Parathyroid adenoma (tissue), 2 donors: ENCODE measurements around the gene GCAT.

ENCODE experiments used
- H2AFZ ChIP-seq: fragments of 300-600 bp; sonication (generic); one replicate; pipeline ENCODE4 v1.7.0; 2017; ENCODE audit warnings: antibody characterized with exemption, mild to moderate bottlenecking
- H3K27ac ChIP-seq: fragments of 300-600 bp; sonication (generic); one replicate; pipeline ENCODE4 v1.7.0; 2017
- H3K27me3 ChIP-seq: fragments of 300-600 bp; sonication (generic); one replicate; pipeline ENCODE4 v1.7.0; 2017; ENCODE audit warnings: low read length; ENCODE audit not compliant: control insufficient read depth, insufficient read depth
- H3K36me3 ChIP-seq: fragments of 300-600 bp; sonication (generic); one replicate; pipeline ENCODE4 v1.7.0; 2017; ENCODE audit warnings: low read length; ENCODE audit not compliant: control insufficient read depth, insufficient read depth
- H3K4me1 ChIP-seq: fragments of 300-600 bp; sonication (generic); one replicate; pipeline ENCODE4 v1.7.0; 2017; ENCODE audit warnings: control low read depth
- H3K4me2 ChIP-seq: fragments of 300-600 bp; sonication (generic); one replicate; pipeline ENCODE4 v1.7.0; 2017; ENCODE audit warnings: low read length
- H3K4me3 ChIP-seq: fragments of 300-600 bp; sonication (generic); one replicate; pipeline ENCODE4 v1.7.0; 2017; ENCODE audit warnings: low read depth, low read length
- H3K79me2 ChIP-seq: fragments of 300-600 bp; sonication (generic); one replicate; pipeline ENCODE4 v1.7.0; 2017; ENCODE audit warnings: control low read depth
- H3K9ac ChIP-seq: fragments of 300-600 bp; sonication (generic); one replicate; pipeline ENCODE4 v1.7.0; 2017; ENCODE audit warnings: mild to moderate bottlenecking
- H3K9me3 ChIP-seq: fragments of 300-600 bp; sonication (generic); one replicate; pipeline ENCODE4 v1.7.0; 2017; ENCODE audit warnings: low read length; ENCODE audit not compliant: control insufficient read depth
- CTCF ChIP-seq: fragments of 300-600 bp; sonication (generic); IDR thresholded peaks from one replicate; pipeline ENCODE4 v1.7.0; 2017; ENCODE audit warnings: antibody characterized with exemption, mild to moderate bottlenecking
- donor health status: primary hyperparathyroidism.

GCAT gene

DNA sequence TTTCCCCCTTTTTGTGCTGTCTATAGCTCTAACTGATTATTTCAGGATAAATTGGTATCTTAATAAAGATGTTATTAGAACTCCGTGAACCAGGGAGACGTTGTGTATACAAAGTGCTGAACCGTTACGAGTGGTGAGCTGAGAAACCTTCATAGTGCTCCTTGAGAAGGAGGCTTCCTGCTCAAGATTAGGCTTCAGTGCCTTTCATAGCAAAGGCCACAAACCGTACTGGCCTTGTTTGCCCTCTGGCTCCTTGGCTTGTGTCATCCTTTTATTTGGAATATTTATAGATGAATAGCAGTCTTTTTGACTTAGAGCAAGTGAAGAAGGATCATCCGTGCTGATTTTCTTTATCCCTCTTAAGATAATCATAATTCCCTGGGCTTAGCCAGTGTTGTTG, 57.8 kb downstream of the GCAT start:
- Histone ChIP-seq H3K36me3 (no peaks in the 10 kb centered on the region), H2AFZ (no peak overlapping the region), H3K27me3 (no peaks in the 10 kb centered on the region), H3K9me3 (no peaks in the 10 kb centered on the region), H3K4me3 (no peak overlapping the region), H3K9ac (no peak overlapping the region), H3K27ac (no peak overlapping the region), H3K4me2 (no peak overlapping the region), H3K79me2 (peaks cover 3% of the 10 kb centered on the region), H3K4me1 (no peaks in the 10 kb centered on the region)
- TF ChIP-seq CTCF: no peak
